GM13977 (cell line): ENCODE results near the gene AFTPH.
A peak's percentile ranks its signal among the peaks of the same experiment; 100 is the strongest.

ENCODE experiments used
- DNase-seq: peaks from one replicate; pipeline ENCODE4 v3.0.0; 2012; ENCODE audit warnings: low spot score
- in situ Hi-C: fragments of 300-500 bp; cut with MboI; formaldehyde crosslinking; loops from one replicate; pipeline ENCODE4 v1.12.0; 2022; ENCODE audit warnings: low sequenced_read_pairs, low pct_unique_long_range_greater_than_20kb, mixed read lengths, inconsistent platforms; ENCODE audit not compliant: unreplicated experiment
- TF ChIP-seq, protein P1 (sequence below): IDR thresholded peaks from 2 replicates; pipeline ENCODE4 v1.5.1; 2012; ENCODE audit warnings: mild to moderate bottlenecking, control low read depth; ENCODE audit not compliant: insufficient read depth; ENCODE audit errors: extremely low read depth, missing control alignments

AFTPH gene

DNA sequence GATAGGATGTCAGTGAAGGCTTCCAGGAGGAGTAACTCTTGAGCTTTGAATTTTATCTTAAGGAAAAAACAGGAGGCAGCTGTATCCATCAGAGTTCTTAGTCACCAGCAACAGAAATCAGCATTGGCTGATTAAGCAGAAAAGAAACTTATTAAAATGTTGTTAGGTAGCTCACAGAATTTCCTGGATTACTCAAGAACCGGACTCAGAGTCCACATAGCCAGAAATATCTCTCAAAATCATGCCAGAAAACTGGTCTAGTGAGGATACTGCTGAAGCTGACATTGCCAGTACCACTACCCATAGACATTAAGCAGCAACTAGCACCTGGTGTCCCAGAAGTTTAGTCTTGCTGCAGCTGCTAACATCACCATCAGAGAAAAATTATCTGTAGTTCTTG, 10.1 kb upstream of the AFTPH start:
- in situ Hi-C loops, result no loop called here
- no peak for DNase-seq
- TF ChIP-seq, protein P1, sequence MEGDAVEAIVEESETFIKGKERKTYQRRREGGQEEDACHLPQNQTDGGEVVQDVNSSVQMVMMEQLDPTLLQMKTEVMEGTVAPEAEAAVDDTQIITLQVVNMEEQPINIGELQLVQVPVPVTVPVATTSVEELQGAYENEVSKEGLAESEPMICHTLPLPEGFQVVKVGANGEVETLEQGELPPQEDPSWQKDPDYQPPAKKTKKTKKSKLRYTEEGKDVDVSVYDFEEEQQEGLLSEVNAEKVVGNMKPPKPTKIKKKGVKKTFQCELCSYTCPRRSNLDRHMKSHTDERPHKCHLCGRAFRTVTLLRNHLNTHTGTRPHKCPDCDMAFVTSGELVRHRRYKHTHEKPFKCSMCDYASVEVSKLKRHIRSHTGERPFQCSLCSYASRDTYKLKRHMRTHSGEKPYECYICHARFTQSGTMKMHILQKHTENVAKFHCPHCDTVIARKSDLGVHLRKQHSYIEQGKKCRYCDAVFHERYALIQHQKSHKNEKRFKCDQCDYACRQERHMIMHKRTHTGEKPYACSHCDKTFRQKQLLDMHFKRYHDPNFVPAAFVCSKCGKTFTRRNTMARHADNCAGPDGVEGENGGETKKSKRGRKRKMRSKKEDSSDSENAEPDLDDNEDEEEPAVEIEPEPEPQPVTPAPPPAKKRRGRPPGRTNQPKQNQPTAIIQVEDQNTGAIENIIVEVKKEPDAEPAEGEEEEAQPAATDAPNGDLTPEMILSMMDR, result no peak

GRCh38 chr2:64515086-64515485, 9.0 kb upstream of the AFTPH start:
- TF ChIP-seq, protein P1, result no peak
- no peak for DNase-seq
- in situ Hi-C loops, result no loop called here

DNA sequence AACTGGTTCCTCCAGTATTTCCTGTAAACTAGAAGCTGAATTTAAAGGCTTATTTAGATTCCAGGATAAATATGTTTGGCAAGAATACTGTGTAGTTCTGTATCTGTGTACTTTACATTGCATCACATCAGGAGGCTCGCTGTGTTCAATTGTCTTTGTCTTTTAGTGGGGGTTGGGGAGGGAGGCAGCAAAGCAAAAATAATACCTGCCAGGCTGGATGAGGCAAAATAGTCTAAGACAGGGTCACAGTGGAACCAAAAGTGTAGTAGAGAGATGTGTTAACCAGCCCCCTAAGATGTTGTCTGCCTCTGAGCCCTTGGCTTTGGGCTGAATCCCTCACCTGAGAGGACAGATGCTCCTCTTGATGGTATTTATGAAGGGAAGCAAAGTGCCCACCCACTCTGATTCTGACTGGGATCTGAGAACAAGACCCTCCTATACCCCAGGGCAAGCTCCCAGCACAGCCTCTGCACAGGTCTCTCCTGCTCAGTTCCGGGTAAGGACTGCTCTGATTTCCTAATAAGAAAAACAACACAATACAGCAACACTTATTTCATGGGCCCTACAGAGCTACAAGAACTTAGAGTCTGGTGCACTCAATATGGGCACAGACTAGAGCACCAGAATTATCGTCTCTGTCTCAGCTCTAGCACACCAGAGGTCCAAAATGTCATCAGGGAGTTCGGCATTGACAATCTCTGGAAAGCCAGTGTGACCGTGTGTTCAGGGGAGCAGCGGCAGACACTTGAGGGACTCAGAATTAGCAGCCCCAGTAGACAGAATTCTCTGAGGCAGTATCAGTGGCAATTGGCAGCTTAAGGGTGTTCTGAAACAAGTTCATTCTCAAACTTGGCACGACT, 7.2 kb upstream of the AFTPH start:
- TF ChIP-seq, protein P1, result no peak
- in situ Hi-C loops, result no loop called here

DNA sequence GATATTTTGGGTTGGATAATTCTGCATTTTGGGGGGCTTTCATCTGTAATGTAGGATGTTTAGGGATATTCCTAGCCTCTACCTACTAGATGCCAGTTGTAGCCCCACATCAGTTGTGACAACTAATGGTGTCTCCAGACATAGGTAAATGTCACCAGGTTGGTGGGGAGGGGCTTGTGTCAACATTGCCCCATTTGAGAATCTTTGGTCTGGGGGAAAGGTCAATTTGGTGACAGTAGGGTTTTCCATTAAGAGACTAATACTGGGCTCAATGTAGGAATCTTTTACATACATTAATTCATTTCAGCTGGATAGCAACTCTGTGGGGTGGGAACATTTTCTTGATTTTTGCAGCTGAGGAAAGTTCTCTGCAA, 6.6 kb upstream of the AFTPH start:
- TF ChIP-seq, protein P1, result no peak
- in situ Hi-C loops, result no loop called here
- no peak for DNase-seq

More for the DNA sequence above, 7.2 kb upstream of the AFTPH start:
- DNase-seq, result no peak

DNA sequence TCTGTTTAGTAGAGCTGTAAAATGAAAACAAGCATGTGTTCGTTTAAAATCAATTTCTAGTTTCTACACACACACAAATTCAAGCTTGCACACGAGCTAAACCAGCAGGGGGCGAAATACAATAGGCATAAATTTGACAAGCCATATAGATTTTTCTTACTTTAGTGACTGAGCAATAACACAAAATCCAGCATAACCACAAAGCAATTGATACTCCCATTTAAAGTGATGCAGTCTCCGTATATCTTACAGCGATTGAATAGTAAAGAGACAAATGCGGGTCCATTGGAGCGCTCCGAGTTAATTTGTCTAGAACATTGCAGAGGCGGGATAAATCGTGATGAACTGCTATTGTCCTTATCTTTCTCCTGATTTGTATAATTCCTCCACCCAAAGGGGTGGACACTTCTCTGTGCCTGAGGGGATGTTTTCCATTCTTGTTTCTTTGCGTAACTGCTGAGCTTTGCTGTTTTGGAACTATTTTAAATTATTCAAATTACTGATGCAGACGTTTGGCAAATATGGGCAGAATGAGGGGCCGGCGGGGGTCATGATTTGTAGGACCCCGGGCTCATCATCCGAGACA, 1.2 kb upstream of the AFTPH start:
- TF ChIP-seq, protein P1, result peak; percentile 77
- DNase-seq, result peak; percentile 63
- in situ Hi-C loops, result loop anchor here (10.0 kb wide), 1 partner anchor 342 kb away; no protein-coding TSS in a partner anchor

GRCh38 chr2:64524604-64525316, 632 bp downstream of the AFTPH start:
- DNase-seq, result peak; percentile 26
- in situ Hi-C loops, result loop anchor here (10.0 kb wide), 1 partner anchor 340 kb away; no protein-coding TSS in a partner anchor
- TF ChIP-seq, protein P1, result no peak
